HL-60 (cell line): Measurements from ENCODE around the gene WDFY4.

Experiments
- DNase-seq, 2 experiments: peaks; one replicate each; pipeline ENCODE4 v3.0.0-alpha.2; 2010 to 2020; ENCODE audit warnings: low read depth in 1 of 2, low spot score in 1 of 2
- H3K27ac ChIP-seq: fragments of 250-450 bp; sonication (Bioruptor Pico); replicated peaks from 2 replicates; pipeline ENCODE4 v1.5.1; 2020; ENCODE audit warnings: mild to moderate bottlenecking, moderate library complexity
- H3K27me3 ChIP-seq: fragments of 250-450 bp; sonication (Bioruptor Pico); 2 replicates; pipeline ENCODE4 v1.5.1; 2021; ENCODE audit warnings: mild to moderate bottlenecking, moderate library complexity; ENCODE audit not compliant: insufficient read depth, poor library complexity, severe bottlenecking
- H3K4me3 ChIP-seq: replicated peaks from 2 replicates; pipeline ENCODE4 v1.5.1; 2011; ENCODE audit warnings: mild to moderate bottlenecking, control low read depth, low read length; ENCODE audit not compliant: insufficient read depth
- GABPA ChIP-seq: IDR thresholded peaks from 2 replicates; pipeline ENCODE4 v1.6.1; 2012; ENCODE audit warnings: low read depth
- POLR2AphosphoS5 ChIP-seq: IDR thresholded peaks from 2 replicates; pipeline ENCODE4 v1.6.1; 2012; ENCODE audit warnings: low read depth
- REST ChIP-seq: IDR thresholded peaks from 2 replicates; pipeline ENCODE4 v1.6.1; 2012; ENCODE audit warnings: low read depth; ENCODE audit not compliant: insufficient replicate concordance
- SPI1 ChIP-seq: IDR thresholded peaks from 2 replicates; pipeline ENCODE4 v1.6.1; 2012; ENCODE audit warnings: low read depth, mild to moderate bottlenecking, borderline replicate concordance
- TF ChIP-seq, protein P1 (sequence below): IDR thresholded peaks from one replicate; pipeline ENCODE4 v1.5.1; 2011; ENCODE audit warnings: low read length, control low read depth, inconsistent platforms; ENCODE audit not compliant: insufficient read depth

The WDFY4 gene

DNA sequence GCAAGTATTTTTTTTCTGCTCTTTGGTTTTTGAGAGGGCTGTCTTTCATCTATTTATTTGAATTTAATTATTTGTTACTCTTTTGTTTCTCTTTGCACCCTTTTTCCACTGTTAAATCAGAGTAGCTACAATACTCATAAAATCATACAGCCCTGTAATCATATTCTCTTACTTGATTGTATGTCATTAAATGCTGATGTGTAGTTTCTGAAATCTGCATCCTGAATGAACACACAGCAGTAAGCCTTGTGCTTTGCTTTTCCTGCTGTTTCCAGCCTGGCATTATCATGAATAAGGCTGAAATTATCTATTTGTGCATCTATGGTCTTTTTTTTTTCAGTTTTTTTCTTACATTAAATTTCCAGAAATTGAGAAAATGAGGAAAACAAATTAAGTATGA is 250.9 kb downstream of the WDFY4 start:
- no peak overlapping the region for H3K4me3 ChIP-seq
- no peak overlapping the region for H3K27ac ChIP-seq
- TF ChIP-seq SPI1 (no peak), REST (no peak), POLR2AphosphoS5 (no peak)
- TF ChIP-seq, protein P1, sequence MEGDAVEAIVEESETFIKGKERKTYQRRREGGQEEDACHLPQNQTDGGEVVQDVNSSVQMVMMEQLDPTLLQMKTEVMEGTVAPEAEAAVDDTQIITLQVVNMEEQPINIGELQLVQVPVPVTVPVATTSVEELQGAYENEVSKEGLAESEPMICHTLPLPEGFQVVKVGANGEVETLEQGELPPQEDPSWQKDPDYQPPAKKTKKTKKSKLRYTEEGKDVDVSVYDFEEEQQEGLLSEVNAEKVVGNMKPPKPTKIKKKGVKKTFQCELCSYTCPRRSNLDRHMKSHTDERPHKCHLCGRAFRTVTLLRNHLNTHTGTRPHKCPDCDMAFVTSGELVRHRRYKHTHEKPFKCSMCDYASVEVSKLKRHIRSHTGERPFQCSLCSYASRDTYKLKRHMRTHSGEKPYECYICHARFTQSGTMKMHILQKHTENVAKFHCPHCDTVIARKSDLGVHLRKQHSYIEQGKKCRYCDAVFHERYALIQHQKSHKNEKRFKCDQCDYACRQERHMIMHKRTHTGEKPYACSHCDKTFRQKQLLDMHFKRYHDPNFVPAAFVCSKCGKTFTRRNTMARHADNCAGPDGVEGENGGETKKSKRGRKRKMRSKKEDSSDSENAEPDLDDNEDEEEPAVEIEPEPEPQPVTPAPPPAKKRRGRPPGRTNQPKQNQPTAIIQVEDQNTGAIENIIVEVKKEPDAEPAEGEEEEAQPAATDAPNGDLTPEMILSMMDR: no peak
- no peak for DNase-seq
- no peaks in the 10 kb centered on the region for H3K27me3 ChIP-seq

GRCh38 chr10:48937796-48938195 is 253.1 kb downstream of the WDFY4 start:
- no peaks in the 10 kb centered on the region for H3K27me3 ChIP-seq
- H3K4me3 ChIP-seq: no peak overlapping the region
- TF ChIP-seq GABPA (no peak), POLR2AphosphoS5 (no peak), REST (no peak), SPI1 (no peak)
- TF ChIP-seq, protein P1: no peak
- H3K27ac ChIP-seq: no peak overlapping the region
- no peak for DNase-seq

- H3K27me3 ChIP-seq: no peaks in the 10 kb centered on the region
- no peak for TF ChIP-seq GABPA
- TF ChIP-seq REST: no peak
- no peak for TF ChIP-seq POLR2AphosphoS5
- TF ChIP-seq, protein P1: no peak
- TF ChIP-seq SPI1: no peak
- H3K27ac ChIP-seq: no peak overlapping the region
- DNase-seq: no peak
- no peak overlapping the region for H3K4me3 ChIP-seq
Observed at GRCh38 chr10:48938281-48938680, 253.6 kb downstream of the WDFY4 start.
